PC-9 (cell line): Measurements from ENCODE around the gene ROR2.

ENCODE experiments used
- CTCF ChIP-seq: fragments of 200-600 bp; sonication (generic); conservative IDR thresholded peaks from 2 replicates; pipeline ENCODE4 v1.6.1; 2017; ENCODE audit warnings: mixed run types, antibody characterized with exemption, mild to moderate bottlenecking, moderate library complexity
- EZH2 ChIP-seq: fragments of 200-600 bp; sonication (generic); IDR thresholded peaks from 2 replicates; pipeline ENCODE4 v1.8.0; 2017; ENCODE audit warnings: antibody characterized with exemption, low read depth

GRCh38 chr9:91903126-91903911, 46.7 kb downstream of the ROR2 start:
- TF ChIP-seq CTCF (no peak), EZH2 (no peak)
